K562 (cell line): Measurements from ENCODE around the gene FBLN7. TPM values are rescaled to one million over a fixed set of nuclear protein-coding genes. Genes with fewer than 3 reads are reported as not detected.

Experiments
- ATAC-seq: fragments of 200-7000 bp; cut with Tn5 transposase; 3 replicates; pipeline ENCODE4 v1.9.1; 2020; ENCODE audit warnings: moderate library complexity
- BruUV-seq: library from RNA; stranded (reverse); fragments of 400-500 nt; replicated peaks from 2 replicates; lab custom pipeline; 2021; lab: Mats Ljungman, UMichigan
- CTCF ChIA-PET: fragments of 300-600 bp; formaldehyde crosslinking; extraction: SDS; loops from one replicate; lab custom pipeline; 2021; ENCODE audit warnings: low intra/inter-chr PET ratio; lab: Yijun Ruan, JAX
- POLR2A ChIA-PET: fragments of 300-600, 350-650 bp; sonication (Branson Sonifier 250); formaldehyde crosslinking; extraction: SDS; loops from one replicate; lab custom pipeline; 2021; ENCODE audit warnings: antibody characterized with exemption, inconsistent platforms; lab: Yijun Ruan, JAX
- DNase-seq, 4 experiments: peaks; one replicate each; pipeline versions ENCODE4 v3.0.0 to v3.0.0-alpha.2; 2011 to 2018; ENCODE audit warnings: low spot score in 3 of 4, mixed read lengths in 3 of 4; ENCODE audit errors: extremely low read depth in 1 of 4
- FAIRE-seq: peaks from 2 replicates; lab custom pipeline; 2011; peaks lifted over from hg19 to GRCh38; lab: Jason Lieb, UNC
- H2AFZ ChIP-seq: 2 replicates; pipeline ENCODE4 v1.6.0; 2011; ENCODE audit warnings: low read depth, low read length, control low read depth, inconsistent platforms
- H3K27ac ChIP-seq: fragments of 200-600 bp; 3 replicates; pipeline ENCODE4 v1.8.0; 2011; ENCODE audit warnings: low read depth, mild to moderate bottlenecking, control low read depth, inconsistent platforms, low read length, moderate library complexity, mixed read lengths; ENCODE audit errors: extremely low read depth
- H3K27me3 ChIP-seq, 2 experiments: fragments of 300-600 bp in 1 of 2; 2 replicates in 1 of 2; 3 replicates in 1 of 2; pipeline versions ENCODE4 v1.6.0 to v1.8.0; 2011; ENCODE audit warnings: inconsistent platforms in 2 of 2, low read length in 2 of 2, mild to moderate bottlenecking in 1 of 2, mixed read lengths in 1 of 2, moderate library complexity in 1 of 2; ENCODE audit not compliant: control insufficient read depth in 2 of 2, insufficient read depth in 2 of 2
- H3K36me3 ChIP-seq: fragments of 300-600 bp; 3 replicates; pipeline ENCODE4 v1.8.0; 2011; ENCODE audit warnings: mild to moderate bottlenecking, low read length, inconsistent platforms; ENCODE audit not compliant: control insufficient read depth, insufficient read depth
- H3K4me1 ChIP-seq, 2 experiments: fragments of 200-600 bp in 1 of 2; replicated peaks in 1 of 2; 2 replicates in 1 of 2; 3 replicates in 1 of 2; pipeline versions ENCODE4 v1.5.1 to v1.8.0; 2011; ENCODE audit warnings: inconsistent platforms in 2 of 2, low read length in 2 of 2, mild to moderate bottlenecking in 1 of 2, mixed read lengths in 1 of 2, moderate library complexity in 1 of 2; ENCODE audit not compliant: control insufficient read depth in 2 of 2, insufficient read depth in 2 of 2
- H3K4me2 ChIP-seq: 2 replicates; pipeline ENCODE4 v1.6.1; 2011; ENCODE audit warnings: low read length, control low read depth, inconsistent platforms, mixed read lengths; ENCODE audit not compliant: insufficient read depth
- H3K4me3 ChIP-seq: fragments of 200-600 bp; sonication (generic), shearing (Covaris generic); 2 replicates; pipeline ENCODE4 v1.5.1; 2016; ENCODE audit warnings: control low read depth, inconsistent platforms
- H3K79me2 ChIP-seq: fragments of 200-600 bp; 3 replicates; pipeline ENCODE4 v1.8.0; 2011; ENCODE audit warnings: low read length, inconsistent platforms; ENCODE audit not compliant: control insufficient read depth, insufficient read depth
- H3K9ac ChIP-seq, 2 experiments: 2 replicates each; pipeline versions ENCODE4 v1.6.0 to v1.6.1; 2011; ENCODE audit warnings: low read depth in 2 of 2, low read length in 2 of 2, control low read depth in 1 of 2, inconsistent platforms in 1 of 2, mild to moderate bottlenecking in 1 of 2, mixed read lengths in 1 of 2; ENCODE audit not compliant: insufficient read depth in 1 of 2
- H3K9me1 ChIP-seq: one replicate; pipeline ENCODE4 v1.6.0; 2011; ENCODE audit warnings: inconsistent platforms, mild to moderate bottlenecking, low read length, moderate library complexity; ENCODE audit not compliant: control insufficient read depth, insufficient read depth
- H3K9me3 ChIP-seq: replicated peaks from 2 replicates; pipeline ENCODE4 v1.5.1; 2011; ENCODE audit warnings: low read depth, low read length, inconsistent platforms; ENCODE audit not compliant: control insufficient read depth, insufficient read depth
- H4K20me1 ChIP-seq: replicated peaks from 2 replicates; pipeline ENCODE4 v1.6.1; 2011; ENCODE audit warnings: low read length, inconsistent platforms, mixed read lengths; ENCODE audit not compliant: control insufficient read depth, insufficient read depth
- ATF1 ChIP-seq, 2 experiments: fragments of 450-650 bp in 1 of 2; IDR thresholded peaks; 2 replicates each; pipeline ENCODE4 v1.6.1; 2016; ENCODE audit warnings: missing compliant biosample characterization in 1 of 2, missing genetic modification characterization in 1 of 2
- EHMT2 ChIP-seq: fragments of 450-650 bp; IDR thresholded peaks from 2 replicates; pipeline ENCODE4 v1.6.1; 2018; ENCODE audit warnings: antibody characterized with exemption
- FOXA3 ChIP-seq, 2 experiments: fragments of 450-650 bp in 1 of 2; sonication (generic) in 1 of 2; formaldehyde crosslinking; IDR thresholded peaks in 1 of 2; conservative IDR thresholded peaks in 1 of 2; 2 replicates each; pipeline versions ENCODE4 v1.4.0 to v1.8.0; 2020 to 2022; ENCODE audit warnings: mild to moderate bottlenecking in 2 of 2, missing genetic modification reagents in 1 of 2
- PPARD ChIP-seq: fragments of 250-450 bp; sonication (Bioruptor Pico); IDR thresholded peaks from 2 replicates; pipeline ENCODE4 v1.8.0; 2022; ENCODE audit warnings: inconsistent platforms, mild to moderate bottlenecking, moderate library complexity
- TRIM28 ChIP-seq: fragments of 450-650 bp; IDR thresholded peaks from 2 replicates; pipeline ENCODE4 v1.6.1; 2017
- XRCC3 ChIP-seq: fragments of 450-650 bp; IDR thresholded peaks from 2 replicates; pipeline ENCODE4 v1.6.1; 2017; ENCODE audit warnings: mild to moderate bottlenecking, moderate library complexity
- ZEB2 ChIP-seq: fragments of 450-650 bp; IDR thresholded peaks from 2 replicates; pipeline ENCODE4 v1.6.1; 2016
- ZNF280B ChIP-seq: fragments of 250-450 bp; sonication (Bioruptor Pico); IDR thresholded peaks from 2 replicates; pipeline ENCODE4 v1.5.1; 2021; ENCODE audit warnings: mild to moderate bottlenecking
- WGBS: fragments of 100-300 bp; shearing (Covaris generic); methylation state at CpG from one replicate; pipeline ENCODE4 v1.1.6; 2016; ENCODE audit warnings: low coverage, mixed read lengths; ENCODE audit not compliant: insufficient coverage; ENCODE audit errors: missing lambda C conversion rate; 5-methylcytosine and 5-hydroxymethylcytosine counted together
- in situ Hi-C: fragments of 300-500 bp; cut with MboI; formaldehyde crosslinking; loops from 4 replicates; pipeline ENCODE4 v1.15.0; 2018; ENCODE audit warnings: inconsistent platforms, mixed read lengths
- intact Hi-C: fragments of 100-400 bp; cut with micrococcal nuclease; formaldehyde crosslinking; loops from 2 replicates; pipeline ENCODE4 v1.14.2; 2022
- polyA plus RNA-seq, 8 experiments: library from polyadenylated mRNA; depleted of rRNA in 4 of 8; stranded (reverse) in 5 of 8; unstranded in 3 of 8; fragments of >200 nt; fragmentation: Nextera tagmentation in 2 of 8; fragmentation: Illumina TruSeq in 1 of 8; extraction: Ambion mirVana in 2 of 8; extraction: Trizol in 1 of 8; gene quantifications; 2 replicates each; pipeline versions ENCODE4 v1.2.1 to v1.2.3, GENCODE V29; 2011 to 2014; ENCODE audit warnings: inconsistent platforms in 1 of 8, missing spikeins in 1 of 8
- total RNA-seq, 7 experiments: library from RNA; depleted of rRNA in 6 of 7; stranded (reverse); fragments of >200 nt in 6 of 7; fragmentation: Illumina TruSeq in 2 of 7; extraction: Trizol in 2 of 7; gene quantifications; 2 replicates each; pipeline versions ENCODE4 v1.2.1 to v1.2.3, GENCODE V29; 2011 to 2021; ENCODE audit warnings: low replicate concordance in 1 of 7
- TF ChIP-seq, protein P1 (sequence below): sonication (generic); formaldehyde crosslinking; IDR thresholded peaks from 2 replicates; pipeline ENCODE4 v1.8.1; 2022; ENCODE audit warnings: missing genetic modification reagents

Gene FBLN7
- total and polyA plus RNA-seq, 9 of the 15 experiments (the other 6 are each of a cell fraction or from before 2014, with no cell fraction given) = 0.13 TPM; not detected in 8

GRCh38 chr2:112201696-112202430 lies 63.7 kb downstream of the FBLN7 start:
- Histone ChIP-seq H3K4me1 (no peaks in the 10 kb centered on the region), H3K4me3 (no peak overlapping the region), H3K9me1 (no peaks in the 10 kb centered on the region), H4K20me1 (no peaks in the 10 kb centered on the region), H3K79me2 (no peaks in the 10 kb centered on the region), H3K4me2 (no peak overlapping the region), H3K27ac (no peak overlapping the region), H3K9ac (no peak overlapping the region), H3K9me3 (peaks cover 9% of the 10 kb centered on the region), H3K36me3 (no peaks in the 10 kb centered on the region), H2AFZ (no peak overlapping the region), H3K27me3 (no peaks in the 10 kb centered on the region)
- BruUV-seq = no TSS peak
- POLR2A ChIA-PET = no interaction called here
- 16% methylated on average over 3 of the region's 3 CpGs for WGBS
- in situ Hi-C loops (no loop called here), intact Hi-C loops (no loop called here)
- ATAC-seq = no peak
- TF ChIP-seq, protein P1, sequence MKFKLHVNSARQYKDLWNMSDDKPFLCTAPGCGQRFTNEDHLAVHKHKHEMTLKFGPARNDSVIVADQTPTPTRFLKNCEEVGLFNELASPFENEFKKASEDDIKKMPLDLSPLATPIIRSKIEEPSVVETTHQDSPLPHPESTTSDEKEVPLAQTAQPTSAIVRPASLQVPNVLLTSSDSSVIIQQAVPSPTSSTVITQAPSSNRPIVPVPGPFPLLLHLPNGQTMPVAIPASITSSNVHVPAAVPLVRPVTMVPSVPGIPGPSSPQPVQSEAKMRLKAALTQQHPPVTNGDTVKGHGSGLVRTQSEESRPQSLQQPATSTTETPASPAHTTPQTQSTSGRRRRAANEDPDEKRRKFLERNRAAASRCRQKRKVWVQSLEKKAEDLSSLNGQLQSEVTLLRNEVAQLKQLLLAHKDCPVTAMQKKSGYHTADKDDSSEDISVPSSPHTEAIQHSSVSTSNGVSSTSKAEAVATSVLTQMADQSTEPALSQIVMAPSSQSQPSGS = no peak
- no peak for TF ChIP-seq ZEB2
- FAIRE-seq = no peak
- no peak for DNase-seq
- CTCF ChIA-PET = no interaction called here

DNA sequence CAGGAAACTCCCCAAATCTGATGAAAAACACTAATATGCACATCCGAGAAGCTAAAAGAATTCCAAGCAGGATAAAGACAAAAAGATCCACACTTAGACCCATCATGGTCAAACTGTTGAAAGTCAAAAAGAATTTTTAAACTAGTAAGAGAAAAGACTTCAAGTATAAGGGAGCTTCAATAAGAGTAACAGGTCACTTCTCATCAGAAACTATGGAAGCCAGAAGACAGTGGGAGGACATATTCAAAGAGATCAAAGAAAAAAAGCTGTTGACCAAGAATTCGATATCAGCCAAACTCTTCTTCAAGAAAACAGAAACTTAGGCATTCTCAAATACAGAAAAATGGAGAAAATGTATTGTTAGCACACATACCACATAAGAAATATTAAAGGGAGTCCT lies 66.2 kb downstream of the FBLN7 start:
- Histone ChIP-seq H3K9me3 (peaks cover 9% of the 10 kb centered on the region), H3K4me3 (no peak overlapping the region), H3K9ac (no peak overlapping the region), H3K27ac (no peak overlapping the region), H2AFZ (no peak overlapping the region), H3K9me1 (no peaks in the 10 kb centered on the region), H3K4me1 (no peaks in the 10 kb centered on the region), H4K20me1 (no peaks in the 10 kb centered on the region), H3K27me3 (no peaks in the 10 kb centered on the region), H3K79me2 (no peaks in the 10 kb centered on the region), H3K4me2 (no peak overlapping the region), H3K36me3 (no peaks in the 10 kb centered on the region)
- intact Hi-C loops (no loop called here), in situ Hi-C loops (no loop called here)
- ChIA-PET CTCF (interaction anchor here (0.6 kb wide), 1 partner anchor 11 kb away, joined by 3 read pairs; no protein-coding TSS in a partner anchor), POLR2A (interaction anchor here (1.5 kb wide), 1 partner anchor 10 kb away, joined by 3 read pairs; no protein-coding TSS in a partner anchor)
- no TSS peak for BruUV-seq
- FAIRE-seq = peak; percentile 69
- ATAC-seq = no peak
- peak in 1 of 4 experiments; percentile 12 for DNase-seq
- 4% methylated on average over 2 of the region's 2 CpGs for WGBS
- TF ChIP-seq XRCC3 (peak; percentile 87), ZNF280B (CRISPR knock-in tag) (peak; percentile 71), TRIM28 (peak; percentile 99), EHMT2 (peak; percentile 60; the same call in 1 of the 2 replicates), FOXA3 (CRISPR knock-in tag; conservative IDR thresholded peaks at IDR 0.05 in 1 of 2, IDR thresholded peaks at IDR 0.05 in 1 of 2) (no peak), ATF1 (CRISPR knock-in tag; IDR thresholded peaks at IDR 0.05) (no peak), ATF1 (tag; IDR thresholded peaks at IDR 0.05) (no peak), PPARD (no peak)
